Measurements from ENCODE around the gene THRAP3.

- TF ChIP-seq REST (IDR thresholded peaks at IDR 0.05; ENCODE audit: insufficient read depth in 1 of 2, low read depth in 2 of 2, low read length in 2 of 2) (no peak), TAF1 (IDR thresholded peaks at IDR 0.05; ENCODE audit: borderline replicate concordance, insufficient read depth, low read length) (no peak), SIN3A (IDR thresholded peaks at IDR 0.05; ENCODE audit: borderline replicate concordance, insufficient read depth, low read length) (no peak), POLR2AphosphoS5 (IDR thresholded peaks at IDR 0.05; ENCODE audit: low read depth, low read length) (no peak), FOXP2 (optimal IDR thresholded peaks at IDR 0.05; ENCODE audit: borderline replicate concordance, extremely low read depth, extremely low read length, insufficient read depth) (no peak)
Observed at GRCh38 chr1:36297062-36297461, 72.8 kb downstream of the THRAP3 start.
